Caco-2 (cell line): ENCODE measurements around the gene TEF. TPM values are rescaled to one million over a fixed set of nuclear protein-coding genes. Genes with fewer than 3 reads are reported as not detected.

Source experiments
- BruUV-seq: library from RNA; stranded (reverse); fragments of 400-500 nt; replicated peaks from 2 replicates; lab custom pipeline; 2021; lab: Mats Ljungman, UMichigan
- CTCF ChIA-PET: fragments of 300-600 bp; sonication (Branson Sonifier 250); formaldehyde crosslinking; loops from one replicate; lab custom pipeline; 2022; ENCODE audit warnings: antibody characterized with exemption; lab: Charles Lee
- POLR2A ChIA-PET: fragments of 300-600 bp; sonication (Branson Sonifier 250); formaldehyde crosslinking; loops from one replicate; lab custom pipeline; 2022; ENCODE audit warnings: antibody characterized with exemption; lab: Charles Lee
- DNase-seq, 2 experiments: peaks; one replicate each; pipeline versions ENCODE4 v3.0.0 to v3.0.0-alpha.2; 2020 to 2022
- H3K27me3 ChIP-seq: replicated peaks from 2 replicates; pipeline ENCODE4 v1.6.0; 2011; ENCODE audit warnings: low read length; ENCODE audit not compliant: control insufficient read depth, insufficient read depth
- H3K36me3 ChIP-seq: 2 replicates; pipeline ENCODE4 v1.5.1; 2011; ENCODE audit warnings: low read length; ENCODE audit not compliant: control insufficient read depth, insufficient read depth
- H3K4me1 ChIP-seq: fragments of 250-450 bp; sonication (Bioruptor Pico); 2 replicates; pipeline ENCODE4 v1.5.1; 2020; ENCODE audit warnings: mild to moderate bottlenecking
- H3K4me3 ChIP-seq: 2 replicates; pipeline ENCODE4 v1.5.1; 2011; ENCODE audit warnings: low read depth, mild to moderate bottlenecking, control low read depth, low read length
- H3K9me3 ChIP-seq: fragments of 250-450 bp; sonication (Bioruptor Pico); 2 replicates; pipeline ENCODE4 v1.5.1; 2020; ENCODE audit warnings: mild to moderate bottlenecking, moderate library complexity
- H3K27ac Mint-ChIP-seq: one replicate; pipeline ENCODE4 v1.8.0; 2022; ENCODE audit warnings: mixed read lengths; ENCODE audit not compliant: unreplicated experiment
- H3K27me3 Mint-ChIP-seq: one replicate; pipeline ENCODE4 v1.8.0; 2022; ENCODE audit warnings: mixed read lengths; ENCODE audit not compliant: insufficient read depth, unreplicated experiment
- H3K36me3 Mint-ChIP-seq: one replicate; pipeline ENCODE4 v1.8.0; 2022; ENCODE audit warnings: mild to moderate bottlenecking, mixed read lengths; ENCODE audit not compliant: insufficient read depth, unreplicated experiment
- H3K4me1 Mint-ChIP-seq: one replicate; pipeline ENCODE4 v1.8.0; 2022; ENCODE audit warnings: low read depth, mixed read lengths; ENCODE audit not compliant: unreplicated experiment
- H3K4me3 Mint-ChIP-seq: one replicate; pipeline ENCODE4 v1.8.0; 2022; ENCODE audit warnings: mild to moderate bottlenecking, moderate library complexity, mixed read lengths; ENCODE audit not compliant: unreplicated experiment
- H3K9me3 Mint-ChIP-seq: one replicate; pipeline ENCODE4 v1.8.0; 2022; ENCODE audit warnings: mixed read lengths; ENCODE audit not compliant: unreplicated experiment
- intact Hi-C: fragments of 100-400 bp; cut with micrococcal nuclease; formaldehyde crosslinking; loops from one replicate; pipeline ENCODE4 v1.10.0; 2022; ENCODE audit not compliant: unreplicated experiment
- total RNA-seq: library from RNA; stranded (reverse); gene quantifications from 2 replicates; pipeline ENCODE4 v1.2.3, GENCODE V29; 2022
- TF ChIP-seq, protein P1 (sequence below), 2 experiments: fragments of 200-600 bp in 1 of 2; IDR thresholded peaks; 1 replicate in 1 of 2; 2 replicates in 1 of 2; pipeline versions ENCODE4 v1.5.1 to v1.8.0; 2011 to 2022; ENCODE audit warnings: antibody characterized with exemption in 1 of 2, control low read depth in 1 of 2, inconsistent platforms in 1 of 2, low read depth in 1 of 2, low read length in 1 of 2, mild to moderate bottlenecking in 1 of 2, moderate library complexity in 1 of 2; ENCODE audit not compliant: insufficient read depth in 1 of 2, severe bottlenecking in 1 of 2, unreplicated experiment in 1 of 2

The TEF gene
- total RNA-seq, 1 experiment from 2014 or later, result 13.8 TPM

DNA sequence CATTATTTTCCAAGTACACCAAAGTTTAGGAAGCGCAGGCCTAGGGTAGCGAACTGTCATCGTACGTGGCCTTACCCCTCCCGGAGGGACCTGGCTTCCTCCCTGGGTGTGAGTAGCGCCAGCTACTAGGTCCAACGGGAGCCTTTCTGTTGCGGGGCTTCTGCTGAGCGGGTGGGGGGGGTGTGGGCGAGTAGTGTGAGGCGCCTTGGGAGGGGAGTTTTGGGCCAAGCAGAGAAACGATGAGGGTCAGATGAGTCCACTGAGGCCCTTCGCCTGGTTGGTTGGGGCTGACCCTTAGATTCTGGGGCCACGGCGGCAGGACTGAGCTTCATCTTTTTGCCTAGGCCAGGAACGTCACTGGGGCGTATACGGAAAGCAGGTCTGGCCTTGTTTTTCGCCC, 868 bp downstream of the TEF start:
- TF ChIP-seq, protein P1, sequence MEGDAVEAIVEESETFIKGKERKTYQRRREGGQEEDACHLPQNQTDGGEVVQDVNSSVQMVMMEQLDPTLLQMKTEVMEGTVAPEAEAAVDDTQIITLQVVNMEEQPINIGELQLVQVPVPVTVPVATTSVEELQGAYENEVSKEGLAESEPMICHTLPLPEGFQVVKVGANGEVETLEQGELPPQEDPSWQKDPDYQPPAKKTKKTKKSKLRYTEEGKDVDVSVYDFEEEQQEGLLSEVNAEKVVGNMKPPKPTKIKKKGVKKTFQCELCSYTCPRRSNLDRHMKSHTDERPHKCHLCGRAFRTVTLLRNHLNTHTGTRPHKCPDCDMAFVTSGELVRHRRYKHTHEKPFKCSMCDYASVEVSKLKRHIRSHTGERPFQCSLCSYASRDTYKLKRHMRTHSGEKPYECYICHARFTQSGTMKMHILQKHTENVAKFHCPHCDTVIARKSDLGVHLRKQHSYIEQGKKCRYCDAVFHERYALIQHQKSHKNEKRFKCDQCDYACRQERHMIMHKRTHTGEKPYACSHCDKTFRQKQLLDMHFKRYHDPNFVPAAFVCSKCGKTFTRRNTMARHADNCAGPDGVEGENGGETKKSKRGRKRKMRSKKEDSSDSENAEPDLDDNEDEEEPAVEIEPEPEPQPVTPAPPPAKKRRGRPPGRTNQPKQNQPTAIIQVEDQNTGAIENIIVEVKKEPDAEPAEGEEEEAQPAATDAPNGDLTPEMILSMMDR (IDR thresholded peaks at IDR 0.05; ENCODE audit: insufficient read depth in 1 of 2, low read depth in 1 of 2, low read length in 1 of 2, severe bottlenecking in 1 of 2, unreplicated experiment in 1 of 2), result no peak
- Mint-ChIP-seq H3K9me3 (no peaks in the 10 kb centered on the region), H3K36me3 (peaks cover 22% of the 10 kb centered on the region), H3K4me3 (peak overlapping the region; percentile 86), H3K27me3 (no peaks in the 10 kb centered on the region), H3K4me1 (peaks cover 7% of the 10 kb centered on the region), H3K27ac (no peak overlapping the region)
- Histone ChIP-seq H3K4me3 (peak overlapping the region; percentile 51), H3K36me3 (no peaks in the 10 kb centered on the region), H3K27me3 (no peaks in the 10 kb centered on the region), H3K4me1 (peaks cover 14% of the 10 kb centered on the region), H3K9me3 (no peaks in the 10 kb centered on the region)
- no TSS peak for BruUV-seq
- intact Hi-C loops, result no loop called here
- DNase-seq, result no peak
- POLR2A ChIA-PET, result interaction anchor here (1.8 to 3.1 kb wide), 5 partner anchors 16 to 86 kb away, joined by 6 to 76 read pairs (median 29); partner anchors contain the start of genes ACO2, PHF5A and TOB2
- CTCF ChIA-PET, result interaction anchor here (1.6 to 3.2 kb wide), 2 partner anchors 20 to 22 kb away, joined by 14 to 22 read pairs; no protein-coding TSS in a partner anchor

DNA sequence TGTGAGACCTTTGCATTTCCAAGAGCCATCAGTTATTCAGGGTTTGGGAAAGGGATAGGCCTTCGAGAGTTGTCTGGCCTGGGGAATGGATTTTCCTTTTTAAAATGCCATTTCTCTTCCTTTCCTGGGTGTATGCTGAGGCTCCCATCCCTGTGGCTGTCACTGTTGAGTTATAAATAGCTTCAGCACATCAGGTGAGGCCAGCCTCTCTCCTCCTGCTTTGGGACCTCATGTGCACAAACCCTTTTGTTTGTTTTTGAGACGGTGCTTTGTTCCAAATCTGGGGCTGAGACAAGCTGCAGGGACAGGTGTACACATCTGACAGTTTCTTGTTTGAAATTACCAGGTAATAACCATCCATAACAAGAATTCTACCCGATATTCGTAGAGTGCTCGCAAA, 1.3 kb downstream of the TEF start:
- peaks cover 22% of the 10 kb centered on the region for H3K36me3 Mint-ChIP-seq
- no peaks in the 10 kb centered on the region for H3K27me3 Mint-ChIP-seq
- no peaks in the 10 kb centered on the region for H3K36me3 ChIP-seq
- ChIA-PET POLR2A (no interaction called here), CTCF (interaction anchor here (3.2 kb wide), 1 partner anchor 23 kb away, joined by 14 read pairs; no protein-coding TSS in a partner anchor)
- no peak overlapping the region for H3K4me3 Mint-ChIP-seq
- H3K27me3 ChIP-seq, result no peaks in the 10 kb centered on the region
- H3K27ac Mint-ChIP-seq, result no peak overlapping the region
- peaks cover 7% of the 10 kb centered on the region for H3K4me1 Mint-ChIP-seq
- TF ChIP-seq, protein P1 (IDR thresholded peaks at IDR 0.05; ENCODE audit: insufficient read depth in 1 of 2, low read depth in 1 of 2, low read length in 1 of 2, severe bottlenecking in 1 of 2, unreplicated experiment in 1 of 2), result no peak
- H3K9me3 Mint-ChIP-seq, result no peaks in the 10 kb centered on the region
- H3K4me1 ChIP-seq, result peaks cover 14% of the 10 kb centered on the region
- H3K4me3 ChIP-seq, result no peak overlapping the region
- DNase-seq, result no peak
- no peaks in the 10 kb centered on the region for H3K9me3 ChIP-seq
- TSS peak; percentile 28 for BruUV-seq
- intact Hi-C loops, result no loop called here

DNA sequence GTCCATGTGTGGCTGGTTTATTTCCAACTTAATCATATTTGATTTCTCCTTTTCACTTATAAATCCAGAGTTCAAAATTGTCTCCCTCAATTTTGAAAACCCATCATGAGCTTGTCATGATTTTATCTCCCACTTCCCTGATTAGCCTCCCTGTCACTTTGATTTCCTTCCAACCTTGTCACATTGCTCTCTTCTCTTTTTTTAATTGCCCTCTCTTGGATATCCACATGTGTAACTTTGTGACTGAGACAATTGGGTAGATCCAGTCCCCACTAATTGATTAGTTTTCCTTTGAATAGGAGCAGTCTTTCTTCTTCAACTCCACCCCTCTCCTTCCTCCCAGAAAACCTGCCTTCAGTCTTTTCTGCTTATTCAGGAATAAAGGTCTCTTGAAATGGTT, 2.4 kb downstream of the TEF start:
- ChIA-PET CTCF (no interaction called here), POLR2A (no interaction called here)
- TF ChIP-seq, protein P1 (IDR thresholded peaks at IDR 0.05; ENCODE audit: insufficient read depth in 1 of 2, low read depth in 1 of 2, low read length in 1 of 2, severe bottlenecking in 1 of 2, unreplicated experiment in 1 of 2), result no peak
- H3K27me3 ChIP-seq, result no peaks in the 10 kb centered on the region
- peak overlapping the region; percentile 10 for H3K4me3 Mint-ChIP-seq
- peaks cover 14% of the 10 kb centered on the region for H3K4me1 ChIP-seq
- peaks cover 28% of the 10 kb centered on the region for H3K36me3 Mint-ChIP-seq
- no peak overlapping the region for H3K27ac Mint-ChIP-seq
- no peaks in the 10 kb centered on the region for H3K27me3 Mint-ChIP-seq
- no TSS peak for BruUV-seq
- intact Hi-C loops, result no loop called here
- H3K9me3 ChIP-seq, result no peaks in the 10 kb centered on the region
- H3K4me3 ChIP-seq, result no peak overlapping the region
- H3K4me1 Mint-ChIP-seq, result peaks cover 7% of the 10 kb centered on the region
- no peak for DNase-seq
- H3K9me3 Mint-ChIP-seq, result no peaks in the 10 kb centered on the region
- no peaks in the 10 kb centered on the region for H3K36me3 ChIP-seq
